ENCODE data around the gene B4GALT2.

DNA sequence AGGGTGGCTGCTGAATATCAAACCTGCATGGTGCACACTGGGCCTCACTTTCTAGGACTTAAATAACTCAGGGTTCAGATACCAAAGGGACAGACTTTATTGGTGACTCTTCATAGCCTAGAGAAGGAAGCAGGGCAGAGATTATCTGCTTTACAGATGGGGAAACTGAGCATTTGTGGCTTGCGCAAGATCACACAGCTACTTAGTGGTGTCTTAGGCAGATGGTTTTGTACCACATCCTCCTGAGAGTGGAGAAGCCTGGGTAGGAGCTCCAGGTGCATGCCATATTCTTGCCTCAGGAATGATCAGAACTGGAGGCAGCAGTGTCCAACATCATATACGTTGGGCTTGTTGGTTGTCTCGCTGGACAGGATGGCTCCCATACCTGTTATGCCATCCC lies 16.0 kb upstream of the B4GALT2 start:
- TF ChIP-seq, protein P1, sequence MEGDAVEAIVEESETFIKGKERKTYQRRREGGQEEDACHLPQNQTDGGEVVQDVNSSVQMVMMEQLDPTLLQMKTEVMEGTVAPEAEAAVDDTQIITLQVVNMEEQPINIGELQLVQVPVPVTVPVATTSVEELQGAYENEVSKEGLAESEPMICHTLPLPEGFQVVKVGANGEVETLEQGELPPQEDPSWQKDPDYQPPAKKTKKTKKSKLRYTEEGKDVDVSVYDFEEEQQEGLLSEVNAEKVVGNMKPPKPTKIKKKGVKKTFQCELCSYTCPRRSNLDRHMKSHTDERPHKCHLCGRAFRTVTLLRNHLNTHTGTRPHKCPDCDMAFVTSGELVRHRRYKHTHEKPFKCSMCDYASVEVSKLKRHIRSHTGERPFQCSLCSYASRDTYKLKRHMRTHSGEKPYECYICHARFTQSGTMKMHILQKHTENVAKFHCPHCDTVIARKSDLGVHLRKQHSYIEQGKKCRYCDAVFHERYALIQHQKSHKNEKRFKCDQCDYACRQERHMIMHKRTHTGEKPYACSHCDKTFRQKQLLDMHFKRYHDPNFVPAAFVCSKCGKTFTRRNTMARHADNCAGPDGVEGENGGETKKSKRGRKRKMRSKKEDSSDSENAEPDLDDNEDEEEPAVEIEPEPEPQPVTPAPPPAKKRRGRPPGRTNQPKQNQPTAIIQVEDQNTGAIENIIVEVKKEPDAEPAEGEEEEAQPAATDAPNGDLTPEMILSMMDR (conservative IDR thresholded peaks at IDR 0.05; ENCODE audit: low read length): no peak
- no peak for TF ChIP-seq EZH2phosphoT487 (IDR thresholded peaks at IDR 0.05; ENCODE audit: borderline replicate concordance, low read depth, low read length)
